HUES64 (cell line): ENCODE data around the gene SPANXN4. TPM values are rescaled to one million over a fixed set of nuclear protein-coding genes. Genes with fewer than 3 reads are reported as not detected.

Experiments used
- H3K27ac ChIP-seq: 2 replicates; pipeline ENCODE4 v1.7.0; 2013; ENCODE audit warnings: low read depth, low read length, inconsistent platforms
- H3K27me3 ChIP-seq: 2 replicates; pipeline ENCODE4 v1.6.1; 2013; ENCODE audit warnings: mild to moderate bottlenecking, low read length; ENCODE audit not compliant: insufficient read depth
- H3K36me3 ChIP-seq: 2 replicates; pipeline ENCODE4 v1.6.1; 2013; ENCODE audit warnings: mild to moderate bottlenecking, low read length; ENCODE audit not compliant: insufficient read depth
- H3K4me1 ChIP-seq: 2 replicates; pipeline ENCODE4 v1.6.1; 2013; ENCODE audit warnings: mild to moderate bottlenecking, low read length, moderate library complexity; ENCODE audit not compliant: insufficient read depth
- H3K4me3 ChIP-seq: 2 replicates; pipeline ENCODE4 v1.5.1; 2013; ENCODE audit warnings: mild to moderate bottlenecking, low read length, moderate library complexity
- H3K9ac ChIP-seq: 2 replicates; pipeline ENCODE4 v1.6.1; 2013; ENCODE audit warnings: mild to moderate bottlenecking, low read depth, low read length
- H3K9me3 ChIP-seq: 2 replicates; pipeline ENCODE4 v1.6.1; 2013; ENCODE audit warnings: low read depth, low read length; ENCODE audit not compliant: insufficient read depth
- WGBS: fragments of 150-250, 120-280 bp; methylation state at CpG from one replicate; pipeline ENCODE4 v1.1.7; 2013; ENCODE audit warnings: missing lambda C conversion rate; 5-methylcytosine and 5-hydroxymethylcytosine counted together
- polyA plus RNA-seq, 2 experiments: library from polyadenylated mRNA; stranded (reverse); fragments of 50-300 nt; gene quantifications; one replicate each; pipeline ENCODE4 v1.2.3, GENCODE V29; 2013

SPANXN4 gene, protein sequence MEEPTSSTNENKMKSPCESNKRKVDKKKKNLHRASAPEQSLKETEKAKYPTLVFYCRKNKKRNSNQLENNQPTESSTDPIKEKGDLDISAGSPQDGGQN
- not detected for polyA plus RNA-seq (2013, experiment 1 of 2)
- not detected for polyA plus RNA-seq (2013, experiment 2 of 2)

- H3K27me3 ChIP-seq = no peaks in the 10 kb centered on the region
These were observed at the start of gene SPANXN4 for GRCh38 chrX:143025628-143026027. SPANXN4 (plus strand) TSS chrX:143025928; CDS start chrX:143026015, 87 bp downstream.

DNA sequence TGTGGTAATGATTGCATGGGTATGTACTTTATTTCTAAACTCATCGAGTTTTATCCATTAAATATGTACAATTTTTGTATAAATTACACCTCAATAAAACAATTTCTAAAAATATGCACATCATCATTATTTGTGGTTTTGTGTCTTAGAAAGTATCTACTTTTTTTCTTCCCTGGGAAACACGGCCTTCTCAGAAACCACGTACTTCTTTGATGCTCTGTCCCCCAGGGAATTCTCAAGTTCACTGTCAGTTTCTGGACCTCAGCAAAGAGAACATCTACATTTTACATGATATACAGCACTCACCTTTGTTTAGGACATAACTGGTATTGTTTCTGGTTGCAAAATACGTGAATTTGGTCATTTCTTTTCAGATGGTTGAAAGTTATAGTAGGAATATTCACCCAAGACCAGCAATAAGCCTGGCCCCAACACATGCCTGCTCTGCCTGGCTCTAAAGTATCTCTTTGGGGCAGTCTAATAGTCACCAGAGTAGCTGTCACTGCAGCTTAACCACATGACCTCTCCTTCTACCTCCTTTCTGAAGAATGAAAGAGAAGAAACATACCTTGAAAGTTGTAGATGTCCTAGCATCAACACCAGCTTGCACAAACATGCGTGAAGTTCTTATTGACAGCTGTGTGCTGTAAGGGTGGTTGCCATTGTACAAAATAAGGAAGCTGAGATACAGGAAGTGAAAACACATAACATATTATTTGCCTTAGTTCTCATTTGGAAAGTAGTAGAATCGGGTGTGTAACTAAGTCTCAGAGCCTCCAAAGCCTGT, 48.4 kb upstream of the SPANXN4 start:
- Histone ChIP-seq H3K9ac (no peak overlapping the region), H3K4me3 (no peak overlapping the region), H3K36me3 (no peaks in the 10 kb centered on the region), H3K9me3 (no peaks in the 10 kb centered on the region), H3K27me3 (no peaks in the 10 kb centered on the region), H3K27ac (no peak overlapping the region), H3K4me1 (no peaks in the 10 kb centered on the region)
- WGBS = 92% methylated on average over 2 of the region's 6 CpGs

More at GRCh38 chrX:143025628-143026027, at the start of gene SPANXN4:
- Histone ChIP-seq H3K27ac (no peak within 1 kb of the TSS), H3K4me1 (no peaks in the 10 kb centered on the region), H3K36me3 (no peaks in the 10 kb centered on the region), H3K9me3 (no peaks in the 10 kb centered on the region), H3K9ac (no peak within 1 kb of the TSS), H3K4me3 (no peak within 1 kb of the TSS)
- 100% methylated on average over 1 of the region's 2 CpGs for WGBS

GRCh38 chrX:142978130-142978684, 47.5 kb upstream of the SPANXN4 start:
- Histone ChIP-seq H3K9me3 (no peaks in the 10 kb centered on the region), H3K4me1 (no peaks in the 10 kb centered on the region), H3K27ac (no peak overlapping the region), H3K4me3 (no peak overlapping the region), H3K36me3 (no peaks in the 10 kb centered on the region), H3K27me3 (no peaks in the 10 kb centered on the region), H3K9ac (no peak overlapping the region)
- WGBS = 84% methylated on average over 3 of the region's 4 CpGs

DNA sequence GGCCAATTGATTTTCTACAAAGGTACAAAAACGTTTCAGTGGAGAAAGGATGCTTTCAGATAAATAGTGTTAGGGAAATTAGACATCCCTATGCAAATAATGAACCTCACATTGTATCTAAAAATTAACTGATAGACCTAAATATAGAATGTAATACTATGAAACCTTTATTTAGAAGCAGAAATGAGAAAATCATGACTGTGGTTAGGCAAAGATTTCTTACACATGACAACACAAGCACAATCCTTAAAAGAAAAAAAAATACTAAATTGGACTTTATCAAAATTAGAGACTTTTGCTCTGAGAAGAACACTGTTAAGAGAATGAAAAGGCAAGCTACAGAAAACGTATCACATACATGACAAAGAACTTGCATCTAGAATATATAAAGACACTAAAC, 43.0 kb upstream of the SPANXN4 start:
- H3K9ac ChIP-seq = no peak overlapping the region
- 40% methylated on average over 1 of the region's 2 CpGs for WGBS

GRCh38 chrX:142994988-142995387, 30.7 kb upstream of the SPANXN4 start:
- Histone ChIP-seq H3K4me3 (no peak overlapping the region), H3K4me1 (no peaks in the 10 kb centered on the region), H3K9ac (no peak overlapping the region), H3K27me3 (no peaks in the 10 kb centered on the region), H3K27ac (no peak overlapping the region), H3K9me3 (no peaks in the 10 kb centered on the region), H3K36me3 (no peaks in the 10 kb centered on the region)
- 58% methylated on average over 1 of the region's 2 CpGs for WGBS

More for the DNA sequence above, 43.0 kb upstream of the SPANXN4 start:
- no peaks in the 10 kb centered on the region for H3K9me3 ChIP-seq
- H3K27me3 ChIP-seq = no peaks in the 10 kb centered on the region
- H3K27ac ChIP-seq = no peak overlapping the region
- no peaks in the 10 kb centered on the region for H3K4me1 ChIP-seq
- H3K4me3 ChIP-seq = no peak overlapping the region
- H3K36me3 ChIP-seq = no peaks in the 10 kb centered on the region

GRCh38 chrX:142998447-142999198, 27.1 kb upstream of the SPANXN4 start:
- Histone ChIP-seq H3K36me3 (no peaks in the 10 kb centered on the region), H3K9ac (no peak overlapping the region), H3K9me3 (no peaks in the 10 kb centered on the region), H3K27ac (no peak overlapping the region), H3K4me3 (no peak overlapping the region), H3K4me1 (no peaks in the 10 kb centered on the region), H3K27me3 (no peaks in the 10 kb centered on the region)
- 87% methylated on average over 6 of the region's 8 CpGs for WGBS

GRCh38 chrX:142999199-142999701, 26.5 kb upstream of the SPANXN4 start:
- Histone ChIP-seq H3K36me3 (no peaks in the 10 kb centered on the region), H3K4me1 (no peaks in the 10 kb centered on the region), H3K27me3 (no peaks in the 10 kb centered on the region), H3K9me3 (no peaks in the 10 kb centered on the region), H3K4me3 (no peak overlapping the region), H3K9ac (no peak overlapping the region), H3K27ac (no peak overlapping the region)
- 86% methylated on average over 5 of the region's 6 CpGs for WGBS

DNA sequence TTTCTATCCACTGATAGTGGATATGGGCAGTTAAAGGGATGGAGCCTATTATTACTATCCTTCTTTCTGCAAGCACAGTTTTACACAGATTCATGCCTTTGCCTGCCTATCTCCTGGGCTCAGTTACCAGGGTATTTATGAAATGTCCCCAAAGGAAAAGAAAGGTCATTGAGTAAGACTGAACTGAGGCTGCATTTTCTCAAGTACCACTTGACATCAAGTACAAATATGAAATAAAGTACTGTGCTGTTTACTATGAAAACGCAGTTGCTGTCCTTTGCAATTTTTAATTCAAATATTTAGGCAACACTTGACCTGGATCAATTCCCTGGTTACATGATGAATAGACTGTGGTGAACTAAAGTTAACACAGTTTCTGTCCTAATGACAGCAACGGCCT, 23.5 kb upstream of the SPANXN4 start:
- H3K36me3 ChIP-seq = no peaks in the 10 kb centered on the region
- H3K9me3 ChIP-seq = no peaks in the 10 kb centered on the region
- no peak overlapping the region for H3K4me3 ChIP-seq
- WGBS = no CpG with 5 or more reads among the region's 2 CpGs
- H3K4me1 ChIP-seq = no peaks in the 10 kb centered on the region
- no peaks in the 10 kb centered on the region for H3K27me3 ChIP-seq
- H3K27ac ChIP-seq = no peak overlapping the region
- H3K9ac ChIP-seq = no peak overlapping the region

DNA sequence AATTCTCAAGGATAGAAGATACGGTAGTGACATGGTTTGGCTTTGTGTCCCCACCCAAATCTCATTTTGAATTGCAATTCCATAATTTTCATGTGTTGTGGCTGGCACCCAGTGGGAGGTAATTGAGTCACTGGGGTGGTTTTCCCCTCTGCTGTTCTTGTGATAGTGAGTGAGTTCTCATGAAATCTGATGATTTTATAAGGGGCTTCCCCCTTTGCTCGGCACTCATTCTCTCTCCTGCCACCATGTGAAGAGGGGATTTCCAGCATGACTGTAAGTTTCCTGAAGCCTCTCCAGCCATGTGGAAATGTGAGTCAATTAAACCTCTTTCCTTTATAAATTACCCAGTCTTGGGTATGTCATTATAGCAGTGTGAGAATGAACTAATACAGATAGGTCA, 8.5 kb upstream of the SPANXN4 start:
- H3K9me3 ChIP-seq = no peaks in the 10 kb centered on the region
- H3K36me3 ChIP-seq = no peaks in the 10 kb centered on the region
- H3K27ac ChIP-seq = no peak overlapping the region
- WGBS = 100% methylated on average over 1 of the region's 2 CpGs
- no peaks in the 10 kb centered on the region for H3K4me1 ChIP-seq
- H3K4me3 ChIP-seq = no peak overlapping the region
- no peak overlapping the region for H3K9ac ChIP-seq
- no peaks in the 10 kb centered on the region for H3K27me3 ChIP-seq

- Histone ChIP-seq H3K27me3 (no peaks in the 10 kb centered on the region), H3K4me1 (no peaks in the 10 kb centered on the region), H3K36me3 (no peaks in the 10 kb centered on the region), H3K4me3 (no peak overlapping the region), H3K9ac (no peak overlapping the region), H3K27ac (no peak overlapping the region), H3K9me3 (no peaks in the 10 kb centered on the region)
- 79% methylated on average over 6 of the region's 6 CpGs for WGBS
These were observed 1.5 kb downstream of the SPANXN4 start for GRCh38 chrX:143027275-143027674.

DNA sequence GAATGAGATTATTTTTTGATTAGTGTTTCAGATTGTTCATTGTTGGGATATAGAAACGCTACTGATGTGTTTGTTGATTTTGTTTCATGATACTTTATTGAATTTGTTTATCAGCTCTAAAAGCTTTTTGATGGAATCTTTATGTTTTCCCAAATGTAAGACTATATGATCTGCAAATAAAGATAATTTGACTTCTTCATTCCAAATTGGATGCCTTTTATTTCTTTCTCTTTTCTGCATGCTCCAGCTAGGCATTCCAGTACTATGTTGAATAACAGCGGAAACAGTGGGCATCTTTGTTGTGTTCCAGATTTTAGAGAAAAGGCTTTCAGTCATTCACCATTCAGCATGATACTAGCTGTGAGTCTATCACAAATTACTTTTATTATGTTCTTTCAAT, 21.8 kb downstream of the SPANXN4 start:
- WGBS = 82% methylated on average over 2 of the region's 2 CpGs
- Histone ChIP-seq H3K27ac (no peak overlapping the region), H3K4me3 (no peak overlapping the region), H3K36me3 (no peaks in the 10 kb centered on the region), H3K9me3 (no peaks in the 10 kb centered on the region), H3K9ac (no peak overlapping the region), H3K27me3 (no peaks in the 10 kb centered on the region), H3K4me1 (no peaks in the 10 kb centered on the region)
